ENCODE results near the gene CATSPERE. TPM values are rescaled to one million over a fixed set of nuclear protein-coding genes. Genes with fewer than 3 reads are reported as not detected.

Gene CATSPERE
- total RNA-seq, 4 donors from 2014 or later: 0.82 to 5.3 (median 1.2) TPM

GRCh38 chr1:244639561-244639960, 178.5 kb downstream of the CATSPERE start:
- no peak for TF ChIP-seq CTCF (IDR thresholded peaks at IDR 0.05; ENCODE audit: low read depth)

GRCh38 chr1:244640917-244641316, 179.8 kb downstream of the CATSPERE start:
- no peak for TF ChIP-seq CTCF (IDR thresholded peaks at IDR 0.05; ENCODE audit: low read depth)

- no peak for TF ChIP-seq CTCF (IDR thresholded peaks at IDR 0.05; ENCODE audit: low read depth)
Observed at GRCh38 chr1:244642526-244642925, 181.5 kb downstream of the CATSPERE start.

- TF ChIP-seq CTCF (IDR thresholded peaks at IDR 0.05; ENCODE audit: low read depth): no peak
Observed at GRCh38 chr1:244642988-244643387, 181.9 kb downstream of the CATSPERE start.

GRCh38 chr1:244645414-244645813, 184.3 kb downstream of the CATSPERE start:
- TF ChIP-seq CTCF (IDR thresholded peaks at IDR 0.05; ENCODE audit: low read depth): no peak

GRCh38 chr1:244645890-244646289, 184.8 kb downstream of the CATSPERE start:
- no peak for TF ChIP-seq CTCF (IDR thresholded peaks at IDR 0.05; ENCODE audit: low read depth)

- no peak for TF ChIP-seq CTCF (IDR thresholded peaks at IDR 0.05; ENCODE audit: low read depth)
Observed at GRCh38 chr1:244647819-244648218, 186.7 kb downstream of the CATSPERE start.
